Tibial nerve (tissue), 4 donors: Measurements from ENCODE around the gene CMC2. TPM values are rescaled to one million over a fixed set of nuclear protein-coding genes. Genes with fewer than 3 reads are reported as not detected.

Experiments
- DNase-seq, 2 donors: peaks; one replicate each; pipeline ENCODE4 v3.0.0-alpha.2; 2019; ENCODE audit warnings: low spot score in 2 of 2
- H3K27ac ChIP-seq, 4 donors: fragments of 200-600 bp; sonication (generic) in 3 of 4; one replicate each; pipeline ENCODE4 v1.5.1; 2017 to 2019; ENCODE audit warnings: mild to moderate bottlenecking in 1 of 4
- H3K27me3 ChIP-seq, 2 donors: fragments of 200-600 bp; sonication (generic) in 1 of 2; one replicate each; pipeline versions ENCODE4 v1.5.1 to v1.6.0; 2017 to 2019
- H3K36me3 ChIP-seq, 3 donors: fragments of 200-600 bp; sonication (generic); one replicate each; pipeline ENCODE4 v1.5.1; 2018 to 2019
- H3K4me1 ChIP-seq, 4 donors: fragments of 200-600 bp; sonication (generic) in 3 of 4; one replicate each; pipeline ENCODE4 v1.5.1; 2017 to 2019
- H3K4me3 ChIP-seq, 4 donors: fragments of 200-600 bp; sonication (generic) in 3 of 4; one replicate each; pipeline ENCODE4 v1.5.1; 2017 to 2019; ENCODE audit warnings: mild to moderate bottlenecking in 1 of 4, moderate library complexity in 1 of 4
- H3K9me3 ChIP-seq, 4 donors: fragments of 200-600 bp; sonication (generic) in 3 of 4; one replicate each; pipeline ENCODE4 v1.5.1; 2017 to 2019
- EP300 ChIP-seq, 2 donors: sonication (generic); formaldehyde crosslinking; IDR thresholded peaks; one replicate each; pipeline ENCODE4 v1.6.1; 2017; ENCODE audit warnings: antibody characterized with exemption in 2 of 2, mild to moderate bottlenecking in 1 of 2
- POLR2A ChIP-seq, 2 donors: fragments of 450-650 bp; IDR thresholded peaks; one replicate each; pipeline ENCODE4 v1.6.1; 2017; ENCODE audit warnings: antibody characterized with exemption in 2 of 2, mild to moderate bottlenecking in 2 of 2, moderate library complexity in 2 of 2
- WGBS, 2 donors: methylation state at CpG; one replicate each; pipeline ENCODE4 v1.1.5; 2018; 5-methylcytosine and 5-hydroxymethylcytosine counted together
- total RNA-seq, 4 donors: library from RNA; depleted of rRNA; stranded (reverse); fragments of >200 nt; gene quantifications; one replicate each; pipeline ENCODE4 v1.1.0, GENCODE V29; 2016
- TF ChIP-seq, protein P1 (sequence below), 5 experiments: fragments of 200-600 bp in 3 of 5; fragments of 450-650 bp in 2 of 5; sonication (generic) in 3 of 5; IDR thresholded peaks; one replicate each; pipeline ENCODE4 v1.5.1; 2016 to 2019; ENCODE audit warnings: antibody characterized with exemption in 5 of 5, mild to moderate bottlenecking in 3 of 5, moderate library complexity in 2 of 5

The CMC2 gene
- total RNA-seq, 4 donors from 2014 or later = 20.0 to 38.7 (median 35.2) TPM

GRCh38 chr16:80971819-80972218, 34.9 kb downstream of the CMC2 start:
- Histone ChIP-seq H3K27ac (no peak overlapping the region), H3K4me3 (no peak overlapping the region), H3K27me3 (no peaks in the 10 kb centered on the region), H3K36me3 (peaks cover 0 to 29% (median 0%) of the 10 kb centered on the region in 3 donors), H3K4me1 (no peaks in the 10 kb centered on the region), H3K9me3 (no peaks in the 10 kb centered on the region)
- no peak for DNase-seq
- 67 to 70% methylated on average over 2 of the region's 2 CpGs for WGBS, 2 donors
- TF ChIP-seq POLR2A (IDR thresholded peaks at IDR 0.05) (no peak), EP300 (IDR thresholded peaks at IDR 0.05) (no peak)
- TF ChIP-seq, protein P1, sequence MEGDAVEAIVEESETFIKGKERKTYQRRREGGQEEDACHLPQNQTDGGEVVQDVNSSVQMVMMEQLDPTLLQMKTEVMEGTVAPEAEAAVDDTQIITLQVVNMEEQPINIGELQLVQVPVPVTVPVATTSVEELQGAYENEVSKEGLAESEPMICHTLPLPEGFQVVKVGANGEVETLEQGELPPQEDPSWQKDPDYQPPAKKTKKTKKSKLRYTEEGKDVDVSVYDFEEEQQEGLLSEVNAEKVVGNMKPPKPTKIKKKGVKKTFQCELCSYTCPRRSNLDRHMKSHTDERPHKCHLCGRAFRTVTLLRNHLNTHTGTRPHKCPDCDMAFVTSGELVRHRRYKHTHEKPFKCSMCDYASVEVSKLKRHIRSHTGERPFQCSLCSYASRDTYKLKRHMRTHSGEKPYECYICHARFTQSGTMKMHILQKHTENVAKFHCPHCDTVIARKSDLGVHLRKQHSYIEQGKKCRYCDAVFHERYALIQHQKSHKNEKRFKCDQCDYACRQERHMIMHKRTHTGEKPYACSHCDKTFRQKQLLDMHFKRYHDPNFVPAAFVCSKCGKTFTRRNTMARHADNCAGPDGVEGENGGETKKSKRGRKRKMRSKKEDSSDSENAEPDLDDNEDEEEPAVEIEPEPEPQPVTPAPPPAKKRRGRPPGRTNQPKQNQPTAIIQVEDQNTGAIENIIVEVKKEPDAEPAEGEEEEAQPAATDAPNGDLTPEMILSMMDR (IDR thresholded peaks at IDR 0.05) = no peak

- 93 to 98% methylated on average over 3 of the region's 3 CpGs for WGBS, 2 donors
- no peak for DNase-seq
- no peaks in the 10 kb centered on the region for H3K9me3 ChIP-seq
- no peaks in the 10 kb centered on the region for H3K4me1 ChIP-seq
- H3K4me3 ChIP-seq = no peak overlapping the region
- H3K27me3 ChIP-seq = no peaks in the 10 kb centered on the region
- H3K27ac ChIP-seq = no peak overlapping the region
- peaks cover 0 to 10% (median 0%) of the 10 kb centered on the region in 3 donors for H3K36me3 ChIP-seq
- TF ChIP-seq, protein P1 (IDR thresholded peaks at IDR 0.05) = no peak
- TF ChIP-seq POLR2A (IDR thresholded peaks at IDR 0.05) = no peak
- TF ChIP-seq EP300 (IDR thresholded peaks at IDR 0.05) = no peak
Measured at GRCh38 chr16:80969114-80969484, 37.6 kb downstream of the CMC2 start.

DNA sequence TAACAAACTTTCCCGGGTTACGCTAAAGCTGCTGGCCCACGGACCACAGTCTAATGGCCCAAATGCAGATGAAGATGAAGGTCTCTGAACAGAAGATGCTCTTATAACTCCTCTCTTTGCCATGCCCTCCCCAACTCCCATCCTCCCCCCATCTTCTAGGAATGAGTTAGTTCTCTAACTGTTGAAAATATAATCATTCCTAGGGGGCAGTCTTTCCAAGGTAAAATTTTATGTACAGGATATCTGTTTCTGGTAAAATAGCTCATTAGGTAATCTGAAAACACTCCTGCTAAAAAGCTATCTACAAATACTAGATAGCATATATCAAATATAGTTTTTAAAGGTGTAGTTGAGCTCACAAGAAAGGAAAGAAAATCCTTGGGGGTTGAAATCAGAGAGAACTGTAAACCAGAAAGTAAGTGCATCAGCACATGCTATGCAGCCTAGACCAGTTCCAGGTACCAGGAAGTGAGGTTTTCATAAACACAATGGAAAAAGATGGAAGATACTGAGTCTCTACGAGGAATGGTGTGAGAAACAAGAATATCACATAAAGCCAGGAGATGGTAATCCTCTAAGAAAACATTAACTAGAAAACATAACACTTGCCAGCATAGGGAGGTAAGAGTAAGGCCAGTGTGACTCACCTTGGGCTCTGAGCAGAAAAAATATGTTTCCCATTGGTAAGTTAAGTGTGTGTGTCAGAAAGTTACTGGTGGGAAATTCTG, 38.1 kb downstream of the CMC2 start:
- no peaks in the 10 kb centered on the region for H3K9me3 ChIP-seq

DNA sequence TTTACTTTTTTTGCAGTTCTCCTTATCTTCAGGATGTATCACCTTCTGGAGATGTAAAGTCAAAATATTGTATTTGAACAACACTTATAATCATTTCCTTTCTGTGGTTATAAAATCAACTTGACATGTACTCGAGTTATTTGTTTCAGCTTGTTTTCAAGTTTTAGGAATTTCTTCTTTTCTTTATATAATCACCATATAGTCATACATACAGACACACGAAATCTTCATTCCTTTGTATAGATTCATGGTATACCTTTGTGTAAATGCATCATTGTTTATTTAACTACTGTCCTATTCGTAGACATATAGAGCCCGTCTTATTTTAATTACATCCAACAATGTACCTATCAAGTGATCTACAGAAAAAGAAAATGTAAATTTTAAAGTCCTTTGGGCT, 40.1 kb downstream of the CMC2 start:
- no peak overlapping the region for H3K4me3 ChIP-seq
- 93 to 94% methylated on average over 4 of the region's 4 CpGs for WGBS, 2 donors
- H3K27me3 ChIP-seq = no peaks in the 10 kb centered on the region

More for the DNA sequence above, 38.1 kb downstream of the CMC2 start:
- no peaks in the 10 kb centered on the region for H3K27me3 ChIP-seq
- 93 to 96% methylated on average over 4 of the region's 4 CpGs for WGBS, 2 donors
- DNase-seq = no peak
- H3K4me1 ChIP-seq = no peaks in the 10 kb centered on the region
- TF ChIP-seq POLR2A (IDR thresholded peaks at IDR 0.05) (no peak), EP300 (IDR thresholded peaks at IDR 0.05) (no peak)
- TF ChIP-seq, protein P1 (IDR thresholded peaks at IDR 0.05) = no peak
- H3K4me3 ChIP-seq = no peak overlapping the region
- peaks cover 0 to 10% (median 0%) of the 10 kb centered on the region in 3 donors for H3K36me3 ChIP-seq
- no peak overlapping the region for H3K27ac ChIP-seq

GRCh38 chr16:80964351-80964750, 42.3 kb downstream of the CMC2 start:
- Histone ChIP-seq H3K9me3 (peaks cover 0 to 18% (median 5%) of the 10 kb centered on the region in 4 donors), H3K36me3 (peaks cover 0 to 3% (median 0%) of the 10 kb centered on the region in 3 donors), H3K4me3 (no peak overlapping the region), H3K4me1 (no peaks in the 10 kb centered on the region), H3K27me3 (no peaks in the 10 kb centered on the region), H3K27ac (no peak overlapping the region)
- WGBS, 2 donors = 44 to 45% methylated on average over 2 of the region's 2 CpGs
- DNase-seq = no peak
- TF ChIP-seq, protein P1 (IDR thresholded peaks at IDR 0.05) = no peak
- no peak for TF ChIP-seq POLR2A (IDR thresholded peaks at IDR 0.05)
- no peak for TF ChIP-seq EP300 (IDR thresholded peaks at IDR 0.05)

More for the DNA sequence above, 40.1 kb downstream of the CMC2 start:
- no peaks in the 10 kb centered on the region for H3K4me1 ChIP-seq
- DNase-seq = no peak
- no peaks in the 10 kb centered on the region for H3K9me3 ChIP-seq
- TF ChIP-seq EP300 (IDR thresholded peaks at IDR 0.05) (no peak), POLR2A (IDR thresholded peaks at IDR 0.05) (no peak)
- TF ChIP-seq, protein P1 (IDR thresholded peaks at IDR 0.05) = no peak
- H3K27ac ChIP-seq = no peak overlapping the region
- peaks cover 0 to 10% (median 0%) of the 10 kb centered on the region in 3 donors for H3K36me3 ChIP-seq
